Sciatic nerve (tissue), 2 donors: ENCODE measurements around the gene FMO5. TPM values are rescaled to one million over a fixed set of nuclear protein-coding genes. Genes with fewer than 3 reads are reported as not detected.
"Not testable (repeated sequence)": the region's sequence is repeated elsewhere in the genome, so short reads cannot be mapped to it uniquely, and the experiment has no call there.

Experiments
- ATAC-seq: fragments of 200-7000 bp; cut with Tn5 transposase; one replicate; pipeline ENCODE4 v1.9.1; 2020; ENCODE audit warnings: mild to moderate bottlenecking, moderate library complexity
- DNase-seq: peaks from one replicate; pipeline ENCODE4 v3.0.0-alpha.2; 2020; ENCODE audit warnings: low spot score
- intact Hi-C: fragments of 100-400 bp; cut with DNase I; formaldehyde crosslinking; loops from one replicate; pipeline ENCODE4 v1.14.2; 2022
- total RNA-seq: library from RNA; stranded (reverse); fragmentation: NEBNext Ultra II Directional; extraction: Animal tissue kit (Norgen Biotek cat#: 25700); gene quantifications from one replicate; pipeline ENCODE4 v1.2.1, GENCODE V29; 2021
- donor health status: DM: no; HTN: no; CAD: no.
- donor health status: DM: no; HTN: no; CAD: no.

The FMO5 gene
- total RNA-seq, 1 donor from 2014 or later: 3.3 TPM

DNA sequence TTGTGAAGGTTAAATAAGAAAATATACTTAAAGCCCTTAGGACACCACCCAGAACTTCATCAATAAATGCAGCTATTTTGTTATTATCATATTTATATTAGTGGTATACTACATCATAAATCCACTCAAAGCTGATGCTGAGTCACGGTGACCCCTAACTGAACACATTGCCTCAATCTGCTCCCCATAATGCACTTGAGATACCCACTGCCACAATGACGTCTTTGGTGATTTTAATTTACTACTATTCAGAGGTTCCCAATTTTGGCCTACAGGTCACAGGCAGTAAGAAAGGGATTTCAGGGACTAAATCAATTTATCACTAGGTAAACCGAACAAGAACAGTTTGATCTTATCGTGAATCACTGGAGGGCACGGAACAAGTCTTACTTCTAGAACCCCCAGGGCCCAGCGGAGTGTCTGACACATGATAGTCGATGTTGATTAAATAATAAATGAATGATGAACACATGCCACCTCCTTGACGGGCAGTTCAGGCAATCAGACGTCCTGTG, 16.9 kb upstream of the FMO5 start:
- ATAC-seq: no peak
- intact Hi-C loops: loop anchor here (5.0 kb wide), 1 partner anchor 70 kb away; the partner anchor contains the start of gene PRKAB2
- DNase-seq: no peak

DNA sequence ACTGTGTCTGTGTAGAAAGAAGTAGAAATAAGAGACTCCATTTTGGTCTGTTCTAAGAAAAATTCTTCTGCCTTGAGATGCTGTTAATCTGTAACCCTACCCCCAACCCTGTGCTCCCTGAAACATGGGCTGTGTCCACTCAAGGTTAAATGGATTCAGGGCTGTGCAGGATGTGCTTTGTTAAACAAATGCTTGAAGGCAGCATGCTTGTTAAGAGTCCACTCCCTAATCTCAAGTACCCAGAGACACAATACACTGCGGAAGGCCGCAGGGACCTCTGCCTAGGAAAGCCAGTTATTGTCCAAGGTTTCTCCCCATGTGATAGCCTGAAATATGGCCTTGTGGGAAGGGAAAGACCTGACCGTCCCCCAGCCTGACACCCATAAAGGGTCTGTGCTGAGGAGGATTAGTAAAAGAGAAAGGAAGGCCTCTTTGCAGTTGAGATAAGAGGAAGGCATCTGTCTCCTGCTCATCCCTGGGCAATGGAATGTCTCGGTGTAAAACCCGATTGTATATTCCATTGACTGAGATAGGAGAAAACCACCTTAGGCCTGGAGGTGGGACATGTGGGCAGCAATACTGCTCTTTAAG, 15.1 kb upstream of the FMO5 start:
- DNase-seq, ATAC-seq: not testable (repeated sequence)
- intact Hi-C loops: loop anchor here (5.0 kb wide), 1 partner anchor 68 kb away; the partner anchor contains the start of gene PRKAB2

DNA sequence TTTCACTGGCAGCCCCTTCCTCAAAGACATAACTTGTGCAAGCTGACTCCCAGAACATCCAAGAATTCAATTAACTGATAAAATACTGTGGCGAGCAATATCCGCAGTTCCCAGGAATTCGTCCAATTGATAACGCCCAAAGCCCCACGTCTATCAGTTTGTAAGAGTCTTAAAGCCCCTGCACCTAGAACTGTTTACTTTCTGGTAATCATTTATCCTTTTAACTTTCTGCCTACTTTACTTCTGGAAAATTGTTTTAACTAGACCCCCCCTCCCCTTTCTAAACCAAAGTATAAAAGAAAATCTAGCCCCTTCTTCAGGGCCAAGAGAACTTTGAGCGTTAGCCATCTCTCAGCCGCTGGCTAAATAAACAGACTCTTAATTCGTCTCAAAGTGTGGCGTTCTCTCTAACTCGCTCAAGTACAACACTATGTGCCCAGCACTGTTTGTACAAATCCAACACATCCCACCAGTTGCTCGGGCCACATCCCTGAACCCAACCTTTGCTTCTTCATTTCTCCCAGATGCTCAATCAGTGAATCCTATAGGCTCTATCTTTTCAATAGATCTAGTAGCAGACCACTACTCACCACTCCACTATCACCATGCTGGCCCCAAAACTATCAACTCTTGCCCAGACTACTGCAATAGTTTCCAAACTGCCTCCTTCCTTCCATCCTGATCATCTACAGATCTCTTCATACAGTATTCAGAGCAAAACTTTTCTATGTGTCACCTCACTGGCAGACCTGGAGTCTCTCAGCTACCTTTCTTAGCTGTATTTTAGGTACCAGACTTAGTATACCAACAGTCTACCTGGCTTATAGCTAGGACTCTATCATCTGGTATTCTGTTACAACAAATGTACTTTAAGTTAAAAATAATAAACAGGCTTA, 14.0 kb upstream of the FMO5 start:
- DNase-seq: no peak
- no peak for ATAC-seq
- intact Hi-C loops: no loop called here

DNA sequence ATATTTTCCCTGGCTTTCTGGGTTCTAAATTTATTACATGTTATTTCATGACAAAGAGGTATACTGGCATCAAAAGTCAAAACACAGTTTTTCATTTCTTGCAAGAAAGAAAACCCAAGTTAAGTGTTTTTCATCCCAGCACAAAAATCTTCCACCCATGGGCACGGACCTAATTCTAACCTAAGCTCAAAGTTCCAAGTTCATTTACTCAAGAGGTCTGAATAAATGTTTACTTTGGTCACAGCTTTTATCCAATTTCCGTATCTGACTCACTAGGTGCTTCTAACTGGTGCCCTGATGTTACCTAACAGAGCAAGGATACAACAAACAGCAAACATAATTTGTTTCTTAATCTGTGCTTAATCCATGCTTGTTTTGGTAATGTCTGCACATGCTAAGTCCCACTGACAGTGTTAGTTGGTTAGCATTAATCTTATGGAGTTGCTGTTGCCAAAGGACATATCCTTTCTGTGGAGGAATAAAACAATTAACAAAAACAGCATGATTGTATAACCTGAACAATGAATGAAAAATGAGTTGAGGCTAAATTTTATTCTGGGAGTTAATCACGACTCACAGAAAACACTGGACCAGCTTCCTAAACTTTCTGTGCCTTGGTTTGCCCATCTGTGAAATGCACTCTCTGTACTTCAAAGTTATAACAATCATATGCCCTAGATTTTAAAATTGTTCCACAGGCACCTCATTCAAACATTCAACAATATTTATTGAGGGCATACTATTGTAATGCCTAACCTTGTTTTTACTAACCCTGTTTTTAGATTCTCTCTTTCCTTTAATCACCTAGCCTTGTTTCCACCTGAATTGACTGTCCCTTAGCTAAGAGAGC, 13.1 kb upstream of the FMO5 start:
- ATAC-seq: no peak
- no peak for DNase-seq

DNA sequence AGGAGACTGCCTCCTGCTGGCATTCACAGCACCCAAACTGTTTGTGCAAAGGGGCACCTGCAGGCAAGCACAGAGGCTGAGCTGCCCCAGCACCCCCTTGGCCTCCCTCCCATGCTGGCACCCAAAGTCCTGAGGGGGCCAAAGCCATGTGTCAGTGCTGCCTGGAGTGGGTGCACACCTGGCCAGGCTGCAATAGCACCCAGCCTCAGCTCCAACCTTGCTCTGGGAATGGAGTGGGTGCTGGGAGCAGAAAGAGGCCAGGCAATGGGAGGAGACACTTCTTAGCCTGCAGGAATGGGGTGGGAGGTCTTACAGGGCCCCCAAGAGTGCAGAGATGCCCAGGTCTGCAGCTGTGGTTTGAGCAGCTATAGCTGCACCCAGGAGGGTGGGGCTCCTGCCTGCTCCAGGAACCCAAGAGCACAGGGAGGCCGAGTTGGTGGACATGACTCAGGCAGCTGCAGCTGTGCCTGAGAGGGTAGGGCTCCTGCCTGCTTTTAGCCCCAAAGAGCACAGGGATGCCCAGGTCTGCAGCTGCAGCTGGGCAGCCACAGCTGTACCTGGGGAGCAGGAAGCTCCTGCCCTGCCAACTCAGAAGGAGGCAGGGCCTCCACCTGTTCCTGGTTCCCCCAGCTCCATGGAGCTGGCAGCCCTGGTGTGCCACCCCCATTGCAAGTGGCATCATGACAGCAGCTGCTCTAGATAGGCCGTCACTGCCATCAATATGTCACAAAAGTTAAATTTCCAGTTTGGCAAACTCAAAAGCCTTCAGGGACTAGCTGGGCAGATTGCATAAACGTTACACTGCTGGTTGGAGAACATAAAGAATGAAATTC, 12.0 kb upstream of the FMO5 start:
- DNase-seq (no peak), ATAC-seq (no peak)
- intact Hi-C loops: no loop called here

More for the DNA sequence above, 13.1 kb upstream of the FMO5 start:
- intact Hi-C loops: no loop called here

DNA sequence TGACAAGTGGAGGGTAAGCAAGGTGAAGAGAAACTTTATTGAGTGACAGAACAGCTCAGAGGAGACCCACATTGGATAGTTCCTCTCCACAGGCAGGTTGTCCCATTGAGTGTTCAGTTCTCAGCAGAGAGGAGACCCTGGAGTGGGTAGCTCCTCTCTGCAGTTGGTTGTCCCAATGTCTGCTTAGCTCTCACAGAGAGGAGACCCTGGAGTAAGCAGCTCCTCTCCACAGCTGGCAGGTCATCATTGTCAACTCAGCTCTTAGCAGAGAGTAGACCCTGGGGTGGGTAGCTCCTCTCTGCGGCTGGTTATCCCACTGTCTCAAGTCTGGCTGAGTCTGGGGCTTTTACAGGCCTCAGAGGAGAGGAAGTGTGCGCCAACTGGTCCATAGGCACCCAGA, 11.3 kb upstream of the FMO5 start:
- intact Hi-C loops: no loop called here
- no peak for DNase-seq
- no peak for ATAC-seq

DNA sequence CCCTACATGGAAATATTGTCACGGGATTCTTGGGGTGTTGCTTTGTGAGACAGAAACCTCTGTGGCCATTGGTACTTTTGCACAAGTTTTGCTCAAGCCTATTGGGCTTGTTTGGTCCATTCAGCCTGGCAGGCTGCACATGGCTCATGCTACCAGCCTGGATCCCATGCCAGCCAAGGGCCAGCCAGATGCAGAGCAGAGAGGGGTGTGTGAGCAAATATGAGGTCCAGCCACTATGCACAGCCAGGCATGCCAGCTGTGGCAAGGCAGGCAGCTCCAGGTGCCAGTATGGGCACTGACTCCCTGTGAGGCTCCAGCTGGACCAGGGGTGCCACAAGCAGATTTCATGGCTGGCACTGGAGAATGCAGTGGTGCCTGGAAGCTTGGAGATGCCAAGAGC, 10.7 kb upstream of the FMO5 start:
- no peak for DNase-seq
- no peak for ATAC-seq
- intact Hi-C loops: no loop called here

DNA sequence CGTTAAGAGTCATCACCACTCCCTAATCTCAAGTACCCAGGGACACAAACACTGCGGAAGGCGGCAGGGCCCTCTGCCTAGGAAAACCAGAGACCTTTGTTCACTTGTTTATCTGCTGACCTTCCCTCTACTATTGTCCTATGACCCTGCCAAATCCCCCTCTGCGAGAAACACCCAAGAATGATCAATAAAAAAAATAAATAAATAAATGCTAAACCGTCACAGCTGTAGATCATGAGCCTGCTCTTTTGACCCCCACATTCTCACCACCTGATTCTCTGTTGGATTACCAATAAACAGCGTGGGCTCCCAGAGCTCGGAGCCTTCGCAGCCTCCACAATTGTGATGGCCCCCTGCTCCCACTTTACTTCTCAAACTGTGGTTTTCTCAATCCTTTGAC, 8.8 kb upstream of the FMO5 start:
- ATAC-seq, DNase-seq, intact Hi-C loops: not testable (repeated sequence)

DNA sequence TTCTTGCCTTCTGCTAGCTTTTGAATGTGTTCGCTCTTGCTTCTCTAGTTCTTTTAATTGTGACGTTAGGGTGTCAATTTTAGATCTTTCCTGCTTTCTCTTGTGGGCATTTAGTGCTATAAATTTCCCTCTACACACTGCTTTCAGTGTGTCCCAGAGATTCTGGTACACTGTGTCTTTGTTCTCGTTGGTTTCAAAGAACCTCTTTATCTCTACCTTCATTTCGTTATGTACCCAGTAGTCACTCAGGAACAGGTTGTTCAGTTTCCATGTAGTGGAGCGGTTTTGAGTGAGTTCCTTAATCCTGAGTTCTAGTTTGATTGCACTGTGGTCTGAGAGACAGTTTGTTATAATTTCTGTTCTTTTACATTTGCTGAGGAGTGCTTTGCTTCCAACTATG, 5.9 kb upstream of the FMO5 start:
- intact Hi-C loops, DNase-seq, ATAC-seq: not testable (repeated sequence)

DNA sequence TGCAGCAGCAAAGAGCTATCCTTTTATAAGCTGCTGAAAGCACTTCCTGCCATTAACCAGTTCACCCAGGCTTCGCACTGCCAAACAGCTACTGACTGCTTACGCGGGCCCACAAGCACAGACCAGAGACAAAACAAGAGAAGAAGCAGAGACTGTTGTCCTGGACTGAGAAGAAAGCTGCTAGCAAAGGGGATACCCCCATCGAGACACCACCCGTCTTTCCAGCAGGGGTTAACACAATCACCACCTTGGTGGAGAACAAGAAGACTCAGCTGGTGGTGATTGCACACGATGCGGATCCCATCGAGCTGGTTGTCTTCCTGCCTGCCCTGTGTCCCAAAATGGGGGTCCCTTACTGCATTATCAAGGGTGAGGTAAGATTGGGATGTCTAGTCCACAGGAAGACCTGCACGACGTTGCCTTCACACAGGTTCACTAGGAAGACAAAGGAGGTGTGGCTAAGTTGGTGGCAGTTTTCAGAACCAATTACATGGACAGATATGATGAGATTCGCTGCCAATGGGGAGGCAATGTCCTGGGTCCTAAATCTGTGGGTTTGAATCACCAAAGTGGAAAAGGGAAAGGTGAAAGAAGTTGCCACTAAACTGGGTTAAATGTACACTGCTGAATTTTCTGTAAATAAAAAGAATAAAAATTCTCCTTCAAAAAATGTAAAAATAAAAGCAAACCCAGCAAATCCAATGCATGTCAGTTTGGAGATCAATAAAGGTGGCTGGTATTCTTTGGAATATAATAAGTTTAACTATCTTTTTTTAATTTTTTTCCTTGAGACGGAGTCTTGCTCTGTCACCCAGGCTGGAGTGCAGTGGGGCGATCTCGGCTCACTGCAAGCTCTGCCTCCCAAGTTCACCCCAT, 1.2 kb downstream of the FMO5 start:
- no peak for ATAC-seq
- intact Hi-C loops: no loop called here
- DNase-seq: no peak

DNA sequence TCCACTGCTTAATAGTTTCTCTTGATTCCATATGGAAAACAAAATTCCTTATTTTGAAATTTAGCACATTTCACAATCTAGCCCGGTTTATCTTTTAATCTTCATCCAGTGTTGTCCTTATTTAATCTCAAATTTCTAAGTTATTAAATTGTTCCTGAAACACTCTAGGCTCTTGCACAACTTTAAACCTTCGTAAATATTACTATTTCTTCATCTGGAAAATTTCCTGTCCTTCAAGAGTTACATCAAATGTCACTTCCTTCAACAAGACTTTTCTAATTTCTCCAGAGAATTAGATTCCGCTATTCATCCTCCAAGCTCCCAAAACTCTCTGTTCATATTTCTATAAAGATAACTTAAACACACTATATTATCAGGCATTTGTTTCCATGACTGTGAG, 6.5 kb downstream of the FMO5 start:
- DNase-seq (no peak), ATAC-seq (no peak)
- intact Hi-C loops: no loop called here

DNA sequence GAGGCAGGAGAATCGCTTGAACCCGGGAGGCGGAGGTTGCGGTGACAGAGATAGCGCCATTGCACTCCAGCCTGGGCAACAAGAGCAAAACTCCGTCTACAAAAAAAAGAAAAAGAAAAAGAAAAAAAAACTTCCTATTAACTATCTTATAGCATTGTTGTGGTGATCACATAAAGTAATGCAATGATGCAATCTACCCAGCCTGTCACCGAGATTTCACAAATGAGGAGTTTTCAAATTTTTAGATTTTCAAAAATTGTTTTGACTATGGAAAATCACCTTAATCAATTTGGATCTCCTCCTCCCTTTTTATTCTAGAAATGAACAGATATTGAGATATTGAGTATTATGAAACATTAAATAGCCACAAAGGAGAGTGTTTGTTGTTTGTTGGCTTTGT, 8.0 kb downstream of the FMO5 start:
- DNase-seq (no peak), ATAC-seq (no peak)
- intact Hi-C loops: no loop called here

DNA sequence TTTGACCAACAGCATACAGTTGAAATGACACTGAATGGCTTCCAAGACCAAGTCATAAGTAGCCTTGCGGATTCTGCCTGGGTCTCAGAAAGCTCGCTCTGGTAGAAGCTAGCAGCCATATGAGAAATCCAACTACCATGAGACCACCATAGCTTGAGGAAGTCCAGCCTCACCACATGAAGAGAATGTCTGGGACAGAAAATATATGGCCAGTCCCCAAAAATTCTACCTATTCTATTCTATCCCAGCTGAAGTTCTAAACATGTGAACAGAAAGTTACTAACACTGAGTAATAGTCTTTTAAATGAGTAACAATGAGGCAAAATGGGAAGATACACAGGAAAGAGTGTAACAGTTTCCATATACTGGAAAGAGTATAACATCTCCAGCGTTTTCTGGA, 9.0 kb downstream of the FMO5 start:
- ATAC-seq (no peak), DNase-seq (no peak)
- intact Hi-C loops: no loop called here

DNA sequence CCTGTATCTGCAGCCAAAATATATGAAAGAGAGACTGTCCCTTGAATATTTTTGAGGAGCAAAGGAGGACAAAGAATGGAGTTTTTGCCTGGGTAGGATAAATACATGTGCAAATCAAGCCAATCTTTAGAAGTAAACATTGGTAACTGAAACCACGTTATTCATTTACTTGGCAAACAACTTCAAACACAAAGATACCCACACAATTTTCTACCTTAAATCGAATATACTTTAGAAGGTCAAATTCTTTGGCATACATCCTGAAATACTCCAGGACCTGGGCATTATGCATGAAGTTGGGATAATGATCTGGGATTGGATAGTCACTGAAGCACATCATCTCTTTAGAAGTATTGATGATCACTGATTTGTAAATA, 9.6 kb downstream of the FMO5 start:
- no peak for ATAC-seq
- DNase-seq: no peak
- intact Hi-C loops: no loop called here

DNA sequence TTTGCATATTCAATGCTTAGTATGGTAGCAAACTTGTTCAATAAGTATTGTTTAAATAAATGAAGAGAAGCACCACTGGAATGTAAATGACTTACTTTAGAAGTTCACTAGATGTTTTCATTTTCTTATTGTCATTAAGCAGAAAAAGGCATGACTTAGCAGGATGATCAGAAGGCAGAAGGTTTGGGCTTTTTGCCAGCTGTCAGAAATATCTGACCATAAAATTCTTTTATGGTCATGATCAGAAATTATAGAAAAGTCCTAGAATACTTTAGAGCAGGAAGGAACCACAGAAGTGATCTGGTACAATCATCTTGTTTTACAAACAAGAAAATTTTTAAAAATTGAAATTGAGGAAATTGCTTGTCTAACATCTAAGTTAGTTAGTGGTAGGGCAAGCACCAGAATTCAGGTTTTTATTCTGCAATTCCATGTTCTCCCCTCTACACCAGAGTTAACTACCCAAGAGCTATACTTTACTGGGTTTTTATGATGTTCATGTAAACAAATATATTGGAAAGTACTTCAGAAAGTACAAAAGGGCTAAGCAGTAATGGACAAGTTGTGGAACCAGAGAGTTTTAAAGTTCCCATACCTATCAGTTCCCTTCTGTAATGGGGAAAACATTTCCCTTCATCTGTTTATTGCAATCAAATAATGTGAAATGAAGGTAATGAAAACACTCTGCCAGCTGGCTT, 10.1 kb downstream of the FMO5 start:
- intact Hi-C loops: no loop called here
- ATAC-seq (no peak), DNase-seq (no peak)

DNA sequence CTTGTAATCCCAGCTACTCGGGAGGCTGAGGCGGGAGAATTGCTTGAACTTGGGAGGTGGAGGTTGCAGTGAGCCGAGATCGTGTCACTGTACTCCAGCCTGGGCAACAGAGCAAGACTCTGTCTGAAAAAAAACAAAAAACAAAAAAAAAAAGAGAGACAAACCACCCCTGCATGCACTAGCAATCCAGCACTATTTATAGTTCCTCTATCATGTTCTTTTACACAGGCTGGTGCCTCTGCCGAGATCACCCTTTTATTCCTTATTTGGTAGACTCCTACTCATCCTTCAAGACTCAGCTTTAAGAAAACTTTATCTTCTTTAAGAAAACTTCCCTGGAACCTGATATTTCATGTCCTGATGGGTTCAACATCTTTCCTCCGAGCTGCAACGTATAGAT, 10.8 kb downstream of the FMO5 start:
- intact Hi-C loops: no loop called here
- DNase-seq (no peak), ATAC-seq (no peak)

DNA sequence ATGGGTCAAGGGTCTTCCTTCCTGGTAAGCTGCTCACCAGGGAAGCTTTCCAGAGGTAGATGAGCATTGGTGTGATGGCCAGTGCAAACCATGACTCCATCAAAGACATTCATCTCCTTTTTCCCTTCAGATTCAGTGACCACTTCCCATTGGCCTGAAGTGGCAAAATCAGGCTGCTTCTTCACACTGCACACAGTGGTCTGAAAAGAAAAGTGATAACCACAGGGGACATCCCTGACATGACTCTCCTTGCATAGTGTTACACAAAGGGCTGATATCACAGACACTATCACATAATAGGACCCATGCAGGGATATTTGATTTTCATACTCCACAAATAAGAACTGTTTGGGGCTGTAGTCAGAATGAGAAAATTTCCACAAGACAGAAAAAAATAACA, 11.9 kb downstream of the FMO5 start:
- intact Hi-C loops: no loop called here
- DNase-seq: no peak
- no peak for ATAC-seq
